ENCODE measurements around the gene PXK.

DNA sequence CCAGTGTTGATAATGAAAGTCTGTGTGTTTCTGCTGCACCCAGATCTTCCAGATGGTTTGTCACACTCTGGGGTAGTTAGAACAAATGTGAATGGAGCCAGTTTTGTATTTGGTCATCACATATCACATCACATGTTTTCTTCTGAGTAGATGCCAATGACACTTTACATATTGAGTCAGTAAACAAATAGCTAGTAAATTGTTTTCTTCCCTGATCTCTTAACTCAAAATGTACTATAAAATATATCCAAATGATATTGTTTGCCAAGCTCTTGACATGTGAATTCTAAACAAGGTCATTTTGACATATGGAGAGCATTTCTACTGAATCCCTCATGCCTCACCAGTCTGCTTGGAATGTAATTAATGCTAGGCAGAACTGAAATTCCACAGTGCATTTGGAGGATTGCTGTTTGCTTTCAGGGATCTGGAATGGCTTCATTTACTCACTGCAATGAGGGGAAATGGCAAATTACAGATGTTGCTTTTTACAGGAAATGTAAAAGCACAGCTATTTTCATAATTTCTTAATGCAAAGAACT, 55.9 kb downstream of the PXK start:
- no peak for TF ChIP-seq ZNF792 (tag by site-specific recombination; IDR thresholded peaks at IDR 0.05)
- TF ChIP-seq ZNF132 (tag by site-specific recombination; IDR thresholded peaks at IDR 0.05; ENCODE audit: borderline replicate concordance) = no peak
- TF ChIP-seq GLI4 (tag by site-specific recombination; IDR thresholded peaks at IDR 0.05) = no peak
- TF ChIP-seq, protein P1, sequence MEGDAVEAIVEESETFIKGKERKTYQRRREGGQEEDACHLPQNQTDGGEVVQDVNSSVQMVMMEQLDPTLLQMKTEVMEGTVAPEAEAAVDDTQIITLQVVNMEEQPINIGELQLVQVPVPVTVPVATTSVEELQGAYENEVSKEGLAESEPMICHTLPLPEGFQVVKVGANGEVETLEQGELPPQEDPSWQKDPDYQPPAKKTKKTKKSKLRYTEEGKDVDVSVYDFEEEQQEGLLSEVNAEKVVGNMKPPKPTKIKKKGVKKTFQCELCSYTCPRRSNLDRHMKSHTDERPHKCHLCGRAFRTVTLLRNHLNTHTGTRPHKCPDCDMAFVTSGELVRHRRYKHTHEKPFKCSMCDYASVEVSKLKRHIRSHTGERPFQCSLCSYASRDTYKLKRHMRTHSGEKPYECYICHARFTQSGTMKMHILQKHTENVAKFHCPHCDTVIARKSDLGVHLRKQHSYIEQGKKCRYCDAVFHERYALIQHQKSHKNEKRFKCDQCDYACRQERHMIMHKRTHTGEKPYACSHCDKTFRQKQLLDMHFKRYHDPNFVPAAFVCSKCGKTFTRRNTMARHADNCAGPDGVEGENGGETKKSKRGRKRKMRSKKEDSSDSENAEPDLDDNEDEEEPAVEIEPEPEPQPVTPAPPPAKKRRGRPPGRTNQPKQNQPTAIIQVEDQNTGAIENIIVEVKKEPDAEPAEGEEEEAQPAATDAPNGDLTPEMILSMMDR (tag by site-specific recombination; IDR thresholded peaks at IDR 0.05) = no peak
- TF ChIP-seq ZBTB17 (tag by site-specific recombination; IDR thresholded peaks at IDR 0.05) = no peak
- TF ChIP-seq ZBTB48 (tag by site-specific recombination; IDR thresholded peaks at IDR 0.05) = no peak
- TF ChIP-seq, protein P2, sequence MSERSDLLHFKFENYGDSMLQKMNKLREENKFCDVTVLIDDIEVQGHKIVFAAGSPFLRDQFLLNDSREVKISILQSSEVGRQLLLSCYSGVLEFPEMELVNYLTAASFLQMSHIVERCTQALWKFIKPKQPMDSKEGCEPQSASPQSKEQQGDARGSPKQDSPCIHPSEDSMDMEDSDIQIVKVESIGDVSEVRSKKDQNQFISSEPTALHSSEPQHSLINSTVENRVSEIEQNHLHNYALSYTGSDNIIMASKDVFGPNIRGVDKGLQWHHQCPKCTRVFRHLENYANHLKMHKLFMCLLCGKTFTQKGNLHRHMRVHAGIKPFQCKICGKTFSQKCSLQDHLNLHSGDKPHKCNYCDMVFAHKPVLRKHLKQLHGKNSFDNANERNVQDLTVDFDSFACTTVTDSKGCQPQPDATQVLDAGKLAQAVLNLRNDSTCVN (tag by site-specific recombination; optimal IDR thresholded peaks at IDR 0.05) = no peak
- TF ChIP-seq ZNF292 (tag by site-specific recombination; IDR thresholded peaks at IDR 0.05; ENCODE audit: borderline replicate concordance, low read depth) = no peak
- TF ChIP-seq, protein P3, sequence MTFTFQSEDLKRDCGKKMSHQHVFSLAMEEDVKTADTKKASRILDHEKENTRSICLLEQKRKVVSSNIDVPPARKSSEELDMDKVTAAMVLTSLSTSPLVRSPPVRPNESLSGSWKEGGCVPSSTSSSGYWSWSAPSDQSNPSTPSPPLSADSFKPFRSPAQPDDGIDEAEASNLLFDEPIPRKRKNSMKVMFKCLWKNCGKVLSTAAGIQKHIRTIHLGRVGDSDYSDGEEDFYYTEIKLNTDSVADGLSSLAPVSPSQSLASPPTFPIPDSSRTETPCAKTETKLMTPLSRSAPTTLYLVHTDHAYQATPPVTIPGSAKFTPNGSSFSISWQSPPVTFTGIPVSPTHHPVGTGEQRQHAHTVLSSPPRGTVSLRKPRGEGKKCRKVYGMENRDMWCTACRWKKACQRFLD (tag by site-specific recombination; IDR thresholded peaks at IDR 0.05) = no peak
- TF ChIP-seq, protein P4, sequence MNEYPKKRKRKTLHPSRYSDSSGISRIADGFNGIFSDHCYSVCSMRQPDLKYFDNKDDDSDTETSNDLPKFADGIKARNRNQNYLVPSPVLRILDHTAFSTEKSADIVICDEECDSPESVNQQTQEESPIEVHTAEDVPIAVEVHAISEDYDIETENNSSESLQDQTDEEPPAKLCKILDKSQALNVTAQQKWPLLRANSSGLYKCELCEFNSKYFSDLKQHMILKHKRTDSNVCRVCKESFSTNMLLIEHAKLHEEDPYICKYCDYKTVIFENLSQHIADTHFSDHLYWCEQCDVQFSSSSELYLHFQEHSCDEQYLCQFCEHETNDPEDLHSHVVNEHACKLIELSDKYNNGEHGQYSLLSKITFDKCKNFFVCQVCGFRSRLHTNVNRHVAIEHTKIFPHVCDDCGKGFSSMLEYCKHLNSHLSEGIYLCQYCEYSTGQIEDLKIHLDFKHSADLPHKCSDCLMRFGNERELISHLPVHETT (tag by site-specific recombination; IDR thresholded peaks at IDR 0.05) = no peak

Measured in HEK293 (cell line).